Measurements from ENCODE around the gene C11orf98. TPM values are rescaled to one million over a fixed set of nuclear protein-coding genes. Genes with fewer than 3 reads are reported as not detected.

C11orf98 gene
- total and polyA plus RNA-seq, 2 of the 13 experiments (the other 11 are each of a cell fraction or from before 2014, with no cell fraction given) = 30.4 to 91.8 TPM

DNA sequence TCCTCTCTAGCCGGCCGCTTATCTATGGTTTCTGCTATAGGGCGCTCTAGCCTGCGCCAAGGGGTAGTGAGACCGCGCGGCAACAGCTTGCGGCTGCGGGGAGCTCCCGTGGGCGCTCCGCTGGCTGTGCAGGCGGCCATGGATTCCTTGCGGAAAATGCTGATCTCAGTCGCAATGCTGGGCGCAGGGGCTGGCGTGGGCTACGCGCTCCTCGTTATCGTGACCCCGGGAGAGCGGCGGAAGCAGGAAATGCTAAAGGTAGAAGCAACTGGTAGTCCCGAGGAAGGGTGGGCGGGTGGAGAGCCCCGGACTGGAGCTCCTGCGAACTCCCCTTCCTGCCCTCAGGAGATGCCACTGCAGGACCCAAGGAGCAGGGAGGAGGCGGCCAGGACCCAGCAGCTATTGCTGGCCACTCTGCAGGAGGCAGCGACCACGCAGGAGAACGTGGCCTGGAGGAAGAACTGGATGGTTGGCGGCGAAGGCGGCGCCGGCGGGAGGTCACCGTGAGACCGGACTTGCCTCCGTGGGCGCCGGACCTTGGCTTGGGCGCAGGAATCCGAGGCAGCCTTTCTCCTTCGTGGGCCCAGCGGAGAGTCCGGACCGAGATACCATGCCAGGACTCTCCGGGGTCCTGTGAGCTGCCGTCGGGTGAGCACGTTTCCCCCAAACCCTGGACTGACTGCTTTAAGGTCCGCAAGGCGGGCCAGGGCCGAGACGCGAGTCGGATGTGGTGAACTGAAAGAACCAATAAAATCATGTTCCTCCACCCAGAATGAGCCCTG, 6.8 kb upstream of the C11orf98 start, which contains the start of the genes LBHD1 and UQCC3 (continued):
- TF ChIP-seq, protein P1, sequence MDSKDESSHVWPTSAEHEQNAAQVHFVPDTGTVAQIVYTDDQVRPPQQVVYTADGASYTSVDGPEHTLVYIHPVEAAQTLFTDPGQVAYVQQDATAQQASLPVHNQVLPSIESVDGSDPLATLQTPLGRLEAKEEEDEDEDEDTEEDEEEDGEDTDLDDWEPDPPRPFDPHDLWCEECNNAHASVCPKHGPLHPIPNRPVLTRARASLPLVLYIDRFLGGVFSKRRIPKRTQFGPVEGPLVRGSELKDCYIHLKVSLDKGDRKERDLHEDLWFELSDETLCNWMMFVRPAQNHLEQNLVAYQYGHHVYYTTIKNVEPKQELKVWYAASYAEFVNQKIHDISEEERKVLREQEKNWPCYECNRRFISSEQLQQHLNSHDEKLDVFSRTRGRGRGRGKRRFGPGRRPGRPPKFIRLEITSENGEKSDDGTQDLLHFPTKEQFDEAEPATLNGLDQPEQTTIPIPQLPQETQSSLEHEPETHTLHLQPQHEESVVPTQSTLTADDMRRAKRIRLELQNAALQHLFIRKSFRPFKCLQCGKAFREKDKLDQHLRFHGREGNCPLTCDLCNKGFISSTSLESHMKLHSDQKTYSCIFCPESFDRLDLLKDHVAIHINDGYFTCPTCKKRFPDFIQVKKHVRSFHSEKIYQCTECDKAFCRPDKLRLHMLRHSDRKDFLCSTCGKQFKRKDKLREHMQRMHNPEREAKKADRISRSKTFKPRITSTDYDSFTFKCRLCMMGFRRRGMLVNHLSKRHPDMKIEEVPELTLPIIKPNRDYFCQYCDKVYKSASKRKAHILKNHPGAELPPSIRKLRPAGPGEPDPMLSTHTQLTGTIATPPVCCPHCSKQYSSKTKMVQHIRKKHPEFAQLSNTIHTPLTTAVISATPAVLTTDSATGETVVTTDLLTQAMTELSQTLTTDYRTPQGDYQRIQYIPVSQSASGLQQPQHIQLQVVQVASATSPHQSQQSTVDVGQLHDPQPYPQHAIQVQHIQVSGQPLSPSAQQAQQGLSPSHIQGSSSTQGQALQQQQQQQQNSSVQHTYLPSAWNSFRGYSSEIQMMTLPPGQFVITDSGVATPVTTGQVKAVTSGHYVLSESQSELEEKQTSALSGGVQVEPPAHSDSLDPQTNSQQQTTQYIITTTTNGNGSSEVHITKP (CRISPR knock-in tag; IDR thresholded peaks at IDR 0.05; ENCODE audit: low read depth) = peak; percentile 14; the same call in 1 of the 2 replicates
- TF ChIP-seq NFATC3 (CRISPR knock-in tag; IDR thresholded peaks at IDR 0.05) (no peak; the same call in 1 of the 2 replicates), PAWR (CRISPR knock-in tag; IDR thresholded peaks at IDR 0.05; ENCODE audit: borderline replicate concordance) (no peak), DPF2 (CRISPR knock-in tag; IDR thresholded peaks at IDR 0.05; ENCODE audit: borderline replicate concordance, low read depth) (no peak), BRCA1 (CRISPR knock-in tag; IDR thresholded peaks at IDR 0.05) (no peak), TARDBP (CRISPR knock-in tag; IDR thresholded peaks at IDR 0.05) (peak; percentile 50; the same call in 1 of the 2 replicates), JUND (CRISPR knock-in tag; IDR thresholded peaks at IDR 0.05) (no peak), ERF (CRISPR knock-in tag; IDR thresholded peaks at IDR 0.05) (peak; percentile 74), KAT8 (CRISPR knock-in tag; IDR thresholded peaks at IDR 0.05) (peak; percentile 94), RFX1 (IDR thresholded peaks at IDR 0.05) (no peak), SP1 (IDR thresholded peaks at IDR 0.05) (no peak), SP1 (CRISPR knock-in tag; IDR thresholded peaks at IDR 0.05) (0 out of 2 replicates have a peak, but pooled peaks have one; percentile 7), TOE1 (CRISPR knock-in tag; IDR thresholded peaks at IDR 0.05) (peak; percentile 26; the same call in 1 of the 2 replicates), FOXP1 (IDR thresholded peaks at IDR 0.05) (no peak), FOXP1 (CRISPR knock-in tag; IDR thresholded peaks at IDR 0.05) (no peak), ZNF644 (CRISPR knock-in tag; IDR thresholded peaks at IDR 0.05; ENCODE audit: low read depth) (no peak), ZNF430 (CRISPR knock-in tag; IDR thresholded peaks at IDR 0.05) (peak; percentile 84), ZNF331 (CRISPR knock-in tag; IDR thresholded peaks at IDR 0.05) (0 out of 2 replicates have a peak, but pooled peaks have one; percentile 30), ZNF749 (CRISPR knock-in tag; IDR thresholded peaks at IDR 0.05; ENCODE audit: borderline replicate concordance) (no peak; the same call in 1 of the 2 replicates), NCOA1 (CRISPR knock-in tag; IDR thresholded peaks at IDR 0.05) (no peak), ZNF850 (CRISPR knock-in tag; conservative IDR thresholded peaks at IDR 0.05) (no peak), RBAK (CRISPR knock-in tag; IDR thresholded peaks at IDR 0.05) (no peak), ARNTL (CRISPR knock-in tag; IDR thresholded peaks at IDR 0.05) (peak; percentile 21), ZNF788 (CRISPR knock-in tag; IDR thresholded peaks at IDR 0.05; ENCODE audit: borderline replicate concordance) (peak; percentile 19; the same call in 1 of the 2 replicates)
- TF ChIP-seq, protein P2, sequence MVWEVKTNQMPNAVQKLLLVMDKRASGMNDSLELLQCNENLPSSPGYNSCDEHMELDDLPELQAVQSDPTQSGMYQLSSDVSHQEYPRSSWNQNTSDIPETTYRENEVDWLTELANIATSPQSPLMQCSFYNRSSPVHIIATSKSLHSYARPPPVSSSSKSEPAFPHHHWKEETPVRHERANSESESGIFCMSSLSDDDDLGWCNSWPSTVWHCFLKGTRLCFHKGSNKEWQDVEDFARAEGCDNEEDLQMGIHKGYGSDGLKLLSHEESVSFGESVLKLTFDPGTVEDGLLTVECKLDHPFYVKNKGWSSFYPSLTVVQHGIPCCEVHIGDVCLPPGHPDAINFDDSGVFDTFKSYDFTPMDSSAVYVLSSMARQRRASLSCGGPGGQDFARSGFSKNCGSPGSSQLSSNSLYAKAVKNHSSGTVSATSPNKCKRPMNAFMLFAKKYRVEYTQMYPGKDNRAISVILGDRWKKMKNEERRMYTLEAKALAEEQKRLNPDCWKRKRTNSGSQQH (CRISPR knock-in tag; IDR thresholded peaks at IDR 0.05; ENCODE audit: low read depth) = peak; percentile 55; the same call in 1 of the 2 replicates
- TF ChIP-seq, protein P3, sequence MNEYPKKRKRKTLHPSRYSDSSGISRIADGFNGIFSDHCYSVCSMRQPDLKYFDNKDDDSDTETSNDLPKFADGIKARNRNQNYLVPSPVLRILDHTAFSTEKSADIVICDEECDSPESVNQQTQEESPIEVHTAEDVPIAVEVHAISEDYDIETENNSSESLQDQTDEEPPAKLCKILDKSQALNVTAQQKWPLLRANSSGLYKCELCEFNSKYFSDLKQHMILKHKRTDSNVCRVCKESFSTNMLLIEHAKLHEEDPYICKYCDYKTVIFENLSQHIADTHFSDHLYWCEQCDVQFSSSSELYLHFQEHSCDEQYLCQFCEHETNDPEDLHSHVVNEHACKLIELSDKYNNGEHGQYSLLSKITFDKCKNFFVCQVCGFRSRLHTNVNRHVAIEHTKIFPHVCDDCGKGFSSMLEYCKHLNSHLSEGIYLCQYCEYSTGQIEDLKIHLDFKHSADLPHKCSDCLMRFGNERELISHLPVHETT (CRISPR knock-in tag; conservative IDR thresholded peaks at IDR 0.05) = 0 out of 2 replicates have a peak, but pooled peaks have one; percentile 35

Data from HepG2 (cell line).